Neural cell (in vitro differentiated cells): ENCODE measurements around the gene EDARADD. TPM values are rescaled to one million over a fixed set of nuclear protein-coding genes. Genes with fewer than 3 reads are reported as not detected.

ENCODE experiments used
- H2AFZ ChIP-seq: fragments of 200-600, 300-800 bp; sonication (generic), shearing (Covaris generic); 2 replicates; pipeline ENCODE4 v1.6.0; 2014; ENCODE audit warnings: low read depth, mild to moderate bottlenecking, antibody characterized with exemption, low read length, moderate library complexity
- H3F3A ChIP-seq: fragments of 200-600 bp; shearing (Covaris generic); 2 replicates; pipeline ENCODE4 v1.6.1; 2016; ENCODE audit warnings: mild to moderate bottlenecking, moderate library complexity, mixed read lengths, antibody characterized with exemption, low read length; ENCODE audit not compliant: insufficient read depth, poor library complexity, severe bottlenecking
- H3K27ac ChIP-seq: fragments of 200-600, 300-800 bp; sonication (generic), shearing (Covaris generic); 2 replicates; pipeline ENCODE4 v1.5.1; 2014; ENCODE audit warnings: mild to moderate bottlenecking, low read length, moderate library complexity
- H3K27me3 ChIP-seq: fragments of 300-800, 200-600 bp; sonication (generic), shearing (Covaris generic); 2 replicates; pipeline ENCODE4 v1.6.0; 2014; ENCODE audit warnings: mild to moderate bottlenecking, low read depth, low read length, moderate library complexity; ENCODE audit not compliant: insufficient read depth
- H3K36me3 ChIP-seq: fragments of 300-800, 200-600 bp; sonication (generic), shearing (Covaris generic); 2 replicates; pipeline ENCODE4 v1.5.1; 2014; ENCODE audit warnings: mild to moderate bottlenecking, antibody characterized with exemption, low read length, moderate library complexity; ENCODE audit not compliant: insufficient read depth
- H3K4me2 ChIP-seq: fragments of 300-800, 200-600 bp; sonication (generic), shearing (Covaris generic); 2 replicates; pipeline ENCODE4 v1.6.0; 2014; ENCODE audit warnings: mild to moderate bottlenecking, low read length
- H3K4me3 ChIP-seq: fragments of 300-800, 200-600 bp; sonication (generic), shearing (Covaris generic); 2 replicates; pipeline ENCODE4 v1.5.1; 2014; ENCODE audit warnings: mild to moderate bottlenecking, low read length, moderate library complexity
- H3K79me2 ChIP-seq: fragments of 200-600 bp; shearing (Covaris generic); replicated peaks from 2 replicates; pipeline ENCODE4 v1.6.0; 2014; ENCODE audit warnings: mild to moderate bottlenecking, low read length, moderate library complexity; ENCODE audit not compliant: insufficient read depth
- H3K9ac ChIP-seq: fragments of 300-800, 200-600 bp; sonication (generic), shearing (Covaris generic); 2 replicates; pipeline ENCODE4 v1.6.1; 2016; ENCODE audit warnings: mild to moderate bottlenecking, low read length, mixed read lengths
- H3K9me2 ChIP-seq: fragments of 200-600 bp; shearing (Covaris generic); 2 replicates; pipeline ENCODE4 v1.6.1; 2016; ENCODE audit warnings: mild to moderate bottlenecking, low read length, mixed read lengths; ENCODE audit not compliant: insufficient read depth
- H3K9me3 ChIP-seq: fragments of 200-600, 300-800 bp; sonication (generic), shearing (Covaris generic); 2 replicates; pipeline ENCODE4 v1.6.1; 2016; ENCODE audit warnings: mild to moderate bottlenecking, mixed run types, low read length, moderate library complexity, mixed read lengths
- H4K20me1 ChIP-seq: fragments of 200-600 bp; shearing (Covaris generic); 2 replicates; pipeline ENCODE4 v1.6.1; 2016; ENCODE audit warnings: mild to moderate bottlenecking, mixed run types; ENCODE audit not compliant: insufficient read depth
- EP300 ChIP-seq: fragments of 450-650 bp; conservative IDR thresholded peaks from 2 replicates; pipeline ENCODE4 v1.6.1; 2014; ENCODE audit warnings: antibody characterized with exemption, mild to moderate bottlenecking, moderate library complexity; ENCODE audit not compliant: poor library complexity, severe bottlenecking
- EZH2 ChIP-seq: fragments of 200-600, 300-800 bp; shearing (Covaris generic), sonication (generic); IDR thresholded peaks from 2 replicates; pipeline ENCODE4 v1.6.1; 2014; ENCODE audit warnings: antibody characterized with exemption, low read length, borderline replicate concordance, mild to moderate bottlenecking; ENCODE audit not compliant: insufficient read depth, poor library complexity, severe bottlenecking
- MXI1 ChIP-seq: fragments of 450-650 bp; conservative IDR thresholded peaks from 2 replicates; pipeline ENCODE4 v1.6.1; 2014; ENCODE audit warnings: antibody characterized with exemption, mild to moderate bottlenecking; ENCODE audit not compliant: poor library complexity, severe bottlenecking
- POLR2AphosphoS5 ChIP-seq: IDR thresholded peaks from 2 replicates; pipeline ENCODE4 v1.6.1; 2012
- RAD21 ChIP-seq: fragments of 450-650 bp; conservative IDR thresholded peaks from 2 replicates; pipeline ENCODE4 v1.6.1; 2014; ENCODE audit warnings: antibody characterized with exemption, mild to moderate bottlenecking, moderate library complexity
- SMC3 ChIP-seq: fragments of 450-650 bp; conservative IDR thresholded peaks from 2 replicates; pipeline ENCODE4 v1.6.1; 2014; ENCODE audit warnings: antibody characterized with exemption, mild to moderate bottlenecking, moderate library complexity; ENCODE audit not compliant: poor library complexity
- TAF1 ChIP-seq: IDR thresholded peaks from 2 replicates; pipeline ENCODE4 v1.6.1; 2012; ENCODE audit warnings: low read depth
- polyA plus RNA-seq: library from polyadenylated mRNA; depleted of rRNA; stranded (reverse); fragments of >200 nt; gene quantifications from 2 replicates; pipeline ENCODE4 v1.2.3, GENCODE V29; 2014
- TF ChIP-seq, protein P1 (sequence below): fragments of 450-650 bp; IDR thresholded peaks from 2 replicates; pipeline ENCODE4 v1.5.1; 2014; ENCODE audit warnings: antibody characterized with exemption, mild to moderate bottlenecking, moderate library complexity; ENCODE audit not compliant: poor library complexity, severe bottlenecking
- TF ChIP-seq, protein P2 (sequence below): IDR thresholded peaks from 2 replicates; pipeline ENCODE4 v1.6.1; 2012; ENCODE audit warnings: borderline replicate concordance

The EDARADD gene
- polyA plus RNA-seq, 1 donor from 2014 or later, result 0.17 TPM

DNA sequence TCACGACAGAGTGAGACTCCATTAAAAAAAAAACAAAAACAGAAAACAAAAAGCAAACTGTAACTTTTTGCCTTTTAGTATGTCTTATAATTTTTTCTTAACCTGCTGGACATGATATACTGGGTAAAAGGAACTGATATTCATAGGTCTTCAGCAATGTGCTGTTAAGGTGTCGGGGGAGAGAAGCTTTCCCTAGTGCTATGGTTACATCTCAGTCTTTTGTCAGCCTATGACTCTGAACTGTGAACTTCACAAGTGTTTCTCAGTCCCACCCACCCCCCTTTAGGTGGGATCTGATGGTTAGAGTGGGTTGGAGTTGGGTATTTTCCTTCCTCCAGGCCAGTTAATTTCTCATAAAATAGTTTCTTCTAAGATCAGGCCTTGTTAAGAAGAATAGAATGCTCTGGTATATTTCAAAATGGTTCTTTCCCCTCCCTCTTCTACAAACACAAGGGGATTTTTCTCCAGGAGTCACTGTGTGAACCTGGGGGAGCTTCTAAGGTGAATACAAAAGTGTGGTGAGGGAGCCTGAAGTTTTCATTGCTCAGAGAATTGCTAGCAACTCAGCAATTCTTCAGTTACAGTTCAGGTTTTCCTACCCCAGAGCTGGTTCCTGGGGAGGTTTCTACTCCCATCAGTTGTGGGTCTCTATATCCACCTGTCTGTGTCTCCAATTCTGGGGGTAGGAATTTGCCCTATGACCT lies 16.1 kb upstream of the EDARADD start:
- no peaks in the 10 kb centered on the region for H4K20me1 ChIP-seq
- no peak overlapping the region for H3K4me3 ChIP-seq

DNA sequence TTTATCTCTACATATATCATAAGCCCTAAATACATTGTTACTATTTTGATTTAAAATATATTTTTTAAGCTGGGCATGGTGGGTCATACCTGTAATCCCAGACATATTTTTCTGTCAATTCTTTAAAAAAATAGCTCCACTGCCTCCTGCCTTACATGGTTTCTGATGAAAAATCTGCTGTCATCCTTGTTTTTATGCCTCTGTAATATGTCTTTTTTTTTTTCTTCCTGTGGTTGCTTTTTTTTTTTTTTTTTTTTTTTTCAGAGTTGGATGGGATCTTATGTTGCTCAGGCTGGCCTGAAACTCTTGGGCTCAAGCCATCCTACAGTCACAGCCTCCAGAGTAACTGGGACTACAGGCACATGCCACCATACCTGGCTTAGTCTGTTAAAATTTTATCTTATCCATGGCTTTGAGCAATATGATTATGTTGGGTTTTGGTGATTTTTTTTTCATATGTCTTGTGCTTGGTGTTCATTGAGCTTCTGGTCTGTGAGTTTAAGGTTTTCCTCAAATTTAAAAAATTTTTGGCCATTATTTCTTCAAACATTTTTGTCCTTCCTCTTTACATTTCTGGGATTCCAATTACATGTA lies 12.4 kb upstream of the EDARADD start:
- no peak overlapping the region for H3K4me3 ChIP-seq
- no peaks in the 10 kb centered on the region for H3K9me3 ChIP-seq
- H2AFZ ChIP-seq, result no peak overlapping the region
- no peaks in the 10 kb centered on the region for H3K79me2 ChIP-seq
- H3K9ac ChIP-seq, result no peak overlapping the region
- H3K36me3 ChIP-seq, result no peaks in the 10 kb centered on the region
- no peaks in the 10 kb centered on the region for H3K9me2 ChIP-seq
- TF ChIP-seq, protein P1, sequence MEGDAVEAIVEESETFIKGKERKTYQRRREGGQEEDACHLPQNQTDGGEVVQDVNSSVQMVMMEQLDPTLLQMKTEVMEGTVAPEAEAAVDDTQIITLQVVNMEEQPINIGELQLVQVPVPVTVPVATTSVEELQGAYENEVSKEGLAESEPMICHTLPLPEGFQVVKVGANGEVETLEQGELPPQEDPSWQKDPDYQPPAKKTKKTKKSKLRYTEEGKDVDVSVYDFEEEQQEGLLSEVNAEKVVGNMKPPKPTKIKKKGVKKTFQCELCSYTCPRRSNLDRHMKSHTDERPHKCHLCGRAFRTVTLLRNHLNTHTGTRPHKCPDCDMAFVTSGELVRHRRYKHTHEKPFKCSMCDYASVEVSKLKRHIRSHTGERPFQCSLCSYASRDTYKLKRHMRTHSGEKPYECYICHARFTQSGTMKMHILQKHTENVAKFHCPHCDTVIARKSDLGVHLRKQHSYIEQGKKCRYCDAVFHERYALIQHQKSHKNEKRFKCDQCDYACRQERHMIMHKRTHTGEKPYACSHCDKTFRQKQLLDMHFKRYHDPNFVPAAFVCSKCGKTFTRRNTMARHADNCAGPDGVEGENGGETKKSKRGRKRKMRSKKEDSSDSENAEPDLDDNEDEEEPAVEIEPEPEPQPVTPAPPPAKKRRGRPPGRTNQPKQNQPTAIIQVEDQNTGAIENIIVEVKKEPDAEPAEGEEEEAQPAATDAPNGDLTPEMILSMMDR, result no peak
- no peak for TF ChIP-seq TAF1
- TF ChIP-seq, protein P2, sequence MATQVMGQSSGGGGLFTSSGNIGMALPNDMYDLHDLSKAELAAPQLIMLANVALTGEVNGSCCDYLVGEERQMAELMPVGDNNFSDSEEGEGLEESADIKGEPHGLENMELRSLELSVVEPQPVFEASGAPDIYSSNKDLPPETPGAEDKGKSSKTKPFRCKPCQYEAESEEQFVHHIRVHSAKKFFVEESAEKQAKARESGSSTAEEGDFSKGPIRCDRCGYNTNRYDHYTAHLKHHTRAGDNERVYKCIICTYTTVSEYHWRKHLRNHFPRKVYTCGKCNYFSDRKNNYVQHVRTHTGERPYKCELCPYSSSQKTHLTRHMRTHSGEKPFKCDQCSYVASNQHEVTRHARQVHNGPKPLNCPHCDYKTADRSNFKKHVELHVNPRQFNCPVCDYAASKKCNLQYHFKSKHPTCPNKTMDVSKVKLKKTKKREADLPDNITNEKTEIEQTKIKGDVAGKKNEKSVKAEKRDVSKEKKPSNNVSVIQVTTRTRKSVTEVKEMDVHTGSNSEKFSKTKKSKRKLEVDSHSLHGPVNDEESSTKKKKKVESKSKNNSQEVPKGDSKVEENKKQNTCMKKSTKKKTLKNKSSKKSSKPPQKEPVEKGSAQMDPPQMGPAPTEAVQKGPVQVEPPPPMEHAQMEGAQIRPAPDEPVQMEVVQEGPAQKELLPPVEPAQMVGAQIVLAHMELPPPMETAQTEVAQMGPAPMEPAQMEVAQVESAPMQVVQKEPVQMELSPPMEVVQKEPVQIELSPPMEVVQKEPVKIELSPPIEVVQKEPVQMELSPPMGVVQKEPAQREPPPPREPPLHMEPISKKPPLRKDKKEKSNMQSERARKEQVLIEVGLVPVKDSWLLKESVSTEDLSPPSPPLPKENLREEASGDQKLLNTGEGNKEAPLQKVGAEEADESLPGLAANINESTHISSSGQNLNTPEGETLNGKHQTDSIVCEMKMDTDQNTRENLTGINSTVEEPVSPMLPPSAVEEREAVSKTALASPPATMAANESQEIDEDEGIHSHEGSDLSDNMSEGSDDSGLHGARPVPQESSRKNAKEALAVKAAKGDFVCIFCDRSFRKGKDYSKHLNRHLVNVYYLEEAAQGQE, result no peak
- TF ChIP-seq SMC3, result no peak
- TF ChIP-seq POLR2AphosphoS5, result no peak
- TF ChIP-seq RAD21, result no peak
- TF ChIP-seq EP300, result no peak
- no peaks in the 10 kb centered on the region for H3F3A ChIP-seq
- no peaks in the 10 kb centered on the region for H3K27me3 ChIP-seq
- H3K27ac ChIP-seq, result no peak overlapping the region
- H3K4me2 ChIP-seq, result no peak overlapping the region
- H4K20me1 ChIP-seq, result no peaks in the 10 kb centered on the region

More for the DNA sequence above, 16.1 kb upstream of the EDARADD start:
- Histone ChIP-seq H3K79me2 (no peaks in the 10 kb centered on the region), H3K9ac (no peak overlapping the region), H3K27ac (no peak overlapping the region), H3K9me3 (no peaks in the 10 kb centered on the region), H3F3A (no peaks in the 10 kb centered on the region), H3K9me2 (no peaks in the 10 kb centered on the region), H3K27me3 (no peaks in the 10 kb centered on the region), H3K36me3 (no peaks in the 10 kb centered on the region), H3K4me2 (no peak overlapping the region), H2AFZ (no peak overlapping the region)
- TF ChIP-seq EP300 (no peak), POLR2AphosphoS5 (no peak), TAF1 (no peak), MXI1 (no peak), EZH2 (no peak), SMC3 (no peak), RAD21 (no peak)
- TF ChIP-seq, protein P1, result no peak
- TF ChIP-seq, protein P2, result no peak
